ENCODE data around the gene GPC1.

GRCh38 chr2:240462073-240462706 lies 26.7 kb downstream of the GPC1 start:
- no peak for TF ChIP-seq PATZ1 (CRISPR knock-in tag; IDR thresholded peaks at IDR 0.05; ENCODE audit: borderline replicate concordance)
- TF ChIP-seq ZFP30 (CRISPR knock-in tag; IDR thresholded peaks at IDR 0.05), result no peak
